HG02642 (cell line): ENCODE data around the gene NBPF6.
"Not testable (repeated sequence)": the region's sequence is repeated elsewhere in the genome, so short reads cannot be mapped to it uniquely, and the experiment has no call there.

Experiments used
- ATAC-seq: cut with Tn5 transposase; IDR thresholded peaks from one replicate; pipeline ENCODE4 v1.9.1; 2021; ENCODE audit warnings: mild to moderate bottlenecking; ENCODE audit not compliant: unreplicated experiment, poor library complexity

Gene NBPF6

GRCh38 chr1:108450043-108450442, at the start of gene NBPF6:
Gene NBPF6 (plus strand): TSS chr1:108450343. CDS start chr1:108450602, 259 bp downstream.
- ATAC-seq, result not testable (repeated sequence)

GRCh38 chr1:108411098-108411833, 38.9 kb upstream of the NBPF6 start:
- ATAC-seq, result not testable (repeated sequence)

- not testable (repeated sequence) for ATAC-seq
Measured at GRCh38 chr1:108420129-108420528, 30.0 kb upstream of the NBPF6 start.

GRCh38 chr1:108421061-108421916, 28.9 kb upstream of the NBPF6 start:
- ATAC-seq, result not testable (repeated sequence)

GRCh38 chr1:108426877-108427276, 23.3 kb upstream of the NBPF6 start:
- ATAC-seq, result not testable (repeated sequence)

GRCh38 chr1:108432002-108432401, 18.1 kb upstream of the NBPF6 start:
- not testable (repeated sequence) for ATAC-seq

- not testable (repeated sequence) for ATAC-seq
Measured at GRCh38 chr1:108433404-108433803, 16.7 kb upstream of the NBPF6 start.

- peak; percentile 66 for ATAC-seq
Measured at GRCh38 chr1:108438536-108438935, 11.6 kb upstream of the NBPF6 start.

- ATAC-seq, result not testable (repeated sequence)
Measured at GRCh38 chr1:108454521-108454920, 4.4 kb downstream of the NBPF6 start.

- not testable (repeated sequence) for ATAC-seq
Measured at GRCh38 chr1:108458661-108459060, 8.5 kb downstream of the NBPF6 start.

- not testable (repeated sequence) for ATAC-seq
Measured at GRCh38 chr1:108461758-108462157, 11.6 kb downstream of the NBPF6 start.

GRCh38 chr1:108463962-108464361, 13.8 kb downstream of the NBPF6 start:
- not testable (repeated sequence) for ATAC-seq

- not testable (repeated sequence) for ATAC-seq
Measured at GRCh38 chr1:108466166-108466565, 16.0 kb downstream of the NBPF6 start.

GRCh38 chr1:108467155-108467554, 17.0 kb downstream of the NBPF6 start:
- ATAC-seq, result not testable (repeated sequence)

GRCh38 chr1:108470750-108471149, 20.6 kb downstream of the NBPF6 start:
- not testable (repeated sequence) for ATAC-seq

GRCh38 chr1:108474516-108474915, 24.4 kb downstream of the NBPF6 start:
- ATAC-seq, result not testable (repeated sequence)

GRCh38 chr1:108478429-108479015, 28.4 kb downstream of the NBPF6 start:
- ATAC-seq, result no peak

- ATAC-seq, result no peak
Measured at GRCh38 chr1:108482708-108483107, 32.6 kb downstream of the NBPF6 start.

- ATAC-seq, result not testable (repeated sequence)
Measured at GRCh38 chr1:108485990-108486389, 35.8 kb downstream of the NBPF6 start.

- ATAC-seq, result not testable (repeated sequence)
Measured at GRCh38 chr1:108486707-108487106, 36.6 kb downstream of the NBPF6 start.

- not testable (repeated sequence) for ATAC-seq
Measured at GRCh38 chr1:108495008-108495407, 44.9 kb downstream of the NBPF6 start.
